H7 (cell line): ENCODE data around the gene CABCOCO1. TPM values are rescaled to one million over a fixed set of nuclear protein-coding genes. Genes with fewer than 3 reads are reported as not detected.

ENCODE experiments used
- DNase-seq: peaks from one replicate; pipeline ENCODE4 v3.0.0; 2012
- H3K27me3 ChIP-seq: 2 replicates; pipeline ENCODE4 v1.6.0; 2011; ENCODE audit warnings: mild to moderate bottlenecking, low read length; ENCODE audit not compliant: control insufficient read depth, insufficient read depth
- H3K36me3 ChIP-seq: replicated peaks from 2 replicates; pipeline ENCODE4 v1.5.1; 2011; ENCODE audit warnings: low read length; ENCODE audit not compliant: control insufficient read depth, insufficient read depth
- H3K4me3 ChIP-seq: 2 replicates; pipeline ENCODE4 v1.5.1; 2011; ENCODE audit warnings: low read depth, mild to moderate bottlenecking, control low read depth, low read length, moderate library complexity; ENCODE audit not compliant: insufficient read depth
- total RNA-seq: library from RNA; depleted of rRNA; stranded (reverse); fragments of >200 nt; shearing (Covaris generic); gene quantifications from 2 replicates; pipeline ENCODE4 v1.2.3, GENCODE V29; 2014

CABCOCO1 gene
- total RNA-seq, 1 experiment from 2014 or later, result not detected

GRCh38 chr10:61764486-61764885, 101.8 kb downstream of the CABCOCO1 start:
- no peak overlapping the region for H3K4me3 ChIP-seq
- no peaks in the 10 kb centered on the region for H3K36me3 ChIP-seq
- no peak for DNase-seq
- H3K27me3 ChIP-seq, result no peaks in the 10 kb centered on the region

DNA sequence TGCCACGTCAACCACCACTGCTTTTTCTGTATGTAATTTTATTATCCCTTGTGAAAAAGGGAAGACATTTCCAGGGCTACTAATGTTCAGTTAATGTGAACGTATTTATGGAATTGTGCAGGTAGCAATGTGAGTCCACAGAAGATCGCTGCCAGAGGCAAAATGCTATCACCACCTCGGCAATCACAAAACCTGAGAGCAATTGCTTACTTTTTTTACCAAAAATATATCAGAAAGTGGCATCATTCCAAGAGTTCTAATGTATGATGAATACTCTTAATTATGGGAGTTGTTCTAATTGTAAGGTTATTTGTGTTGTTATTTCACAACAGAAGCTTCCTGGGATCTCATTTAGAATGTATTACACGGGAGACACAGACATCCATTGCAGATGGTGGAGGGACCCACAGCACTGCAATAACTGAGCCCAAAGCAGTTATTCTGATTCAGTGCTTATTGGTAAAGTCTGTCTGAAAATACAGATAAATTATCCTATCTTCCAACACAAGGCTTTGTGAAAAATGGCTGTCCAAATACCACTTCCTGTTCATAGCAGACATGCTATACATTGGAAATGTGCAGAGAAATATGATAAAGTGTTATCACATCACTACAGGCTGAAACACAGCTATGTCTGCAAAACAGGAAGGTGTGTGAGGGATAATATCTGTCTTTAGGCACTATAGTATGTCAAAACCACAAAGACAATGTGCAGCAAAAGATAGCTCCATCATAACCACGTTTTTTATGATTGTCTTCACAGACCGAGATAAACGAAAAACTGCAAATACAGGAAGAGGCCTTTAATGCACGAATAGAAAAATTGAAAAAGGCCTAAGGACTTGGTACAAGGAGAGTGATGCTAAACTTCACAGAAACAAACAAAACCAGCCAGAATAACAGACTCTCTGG, 102.7 kb downstream of the CABCOCO1 start:
- no peak overlapping the region for H3K4me3 ChIP-seq
- no peaks in the 10 kb centered on the region for H3K36me3 ChIP-seq
- no peak for DNase-seq
- no peaks in the 10 kb centered on the region for H3K27me3 ChIP-seq

GRCh38 chr10:61766927-61767326, 104.2 kb downstream of the CABCOCO1 start:
- H3K36me3 ChIP-seq, result no peaks in the 10 kb centered on the region
- H3K4me3 ChIP-seq, result no peak overlapping the region
- DNase-seq, result no peak
- H3K27me3 ChIP-seq, result no peaks in the 10 kb centered on the region

- no peak overlapping the region for H3K4me3 ChIP-seq
- H3K36me3 ChIP-seq, result no peaks in the 10 kb centered on the region
- H3K27me3 ChIP-seq, result no peaks in the 10 kb centered on the region
- DNase-seq, result no peak
Measured at GRCh38 chr10:61774031-61774430, 111.3 kb downstream of the CABCOCO1 start.

DNA sequence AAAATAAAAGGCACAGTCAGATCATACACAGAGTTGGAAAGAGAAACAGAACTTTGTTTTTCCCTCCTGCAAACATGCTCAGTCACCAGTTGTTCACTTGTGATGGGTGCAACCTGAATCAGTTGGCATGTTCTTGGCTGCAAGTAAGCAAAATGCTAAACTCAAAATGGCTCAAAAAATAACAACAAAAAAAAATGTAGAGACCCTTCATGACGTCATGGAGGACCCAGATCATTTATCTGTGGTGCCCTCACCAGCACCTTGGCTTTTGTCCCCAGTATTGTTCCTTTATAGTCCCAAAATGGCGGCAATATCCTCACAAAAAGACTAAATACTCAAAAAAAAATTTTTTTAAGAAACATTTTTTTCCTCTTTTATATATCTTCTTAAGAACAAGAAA, 112.4 kb downstream of the CABCOCO1 start:
- DNase-seq, result no peak
- Histone ChIP-seq H3K4me3 (no peak overlapping the region), H3K27me3 (no peaks in the 10 kb centered on the region), H3K36me3 (no peaks in the 10 kb centered on the region)

DNA sequence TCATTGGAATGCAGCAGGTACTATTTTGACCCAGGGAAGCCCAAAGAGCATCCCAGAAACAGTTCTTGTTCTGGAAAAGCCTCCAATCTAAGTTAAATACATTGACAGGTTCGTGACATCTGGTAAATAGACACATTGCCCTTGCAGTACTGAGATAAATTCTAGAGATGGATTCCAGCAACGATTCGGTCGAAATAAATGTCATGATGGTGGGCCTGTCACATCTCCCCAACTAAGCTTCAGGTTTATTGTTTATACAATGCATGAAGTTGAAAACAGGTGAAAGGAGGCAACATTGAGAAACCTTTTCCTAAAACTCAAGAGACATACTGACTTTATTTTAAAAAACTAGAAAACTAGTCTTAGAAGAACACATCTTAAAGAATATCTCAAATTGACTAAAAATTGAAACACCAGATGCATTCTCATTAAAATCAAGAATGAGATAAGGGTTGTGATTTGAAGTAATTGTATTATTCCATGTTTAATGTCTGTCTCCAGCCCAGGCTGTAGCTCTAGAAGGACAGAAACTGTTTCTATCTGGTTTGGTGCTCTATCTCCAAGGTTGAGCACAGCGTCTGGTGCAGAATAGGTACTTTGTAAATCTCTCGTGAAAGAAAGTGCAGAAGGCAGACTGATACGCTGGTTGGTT, 114.0 kb downstream of the CABCOCO1 start:
- no peak for DNase-seq
- Histone ChIP-seq H3K27me3 (no peaks in the 10 kb centered on the region), H3K36me3 (no peaks in the 10 kb centered on the region), H3K4me3 (no peak overlapping the region)

DNA sequence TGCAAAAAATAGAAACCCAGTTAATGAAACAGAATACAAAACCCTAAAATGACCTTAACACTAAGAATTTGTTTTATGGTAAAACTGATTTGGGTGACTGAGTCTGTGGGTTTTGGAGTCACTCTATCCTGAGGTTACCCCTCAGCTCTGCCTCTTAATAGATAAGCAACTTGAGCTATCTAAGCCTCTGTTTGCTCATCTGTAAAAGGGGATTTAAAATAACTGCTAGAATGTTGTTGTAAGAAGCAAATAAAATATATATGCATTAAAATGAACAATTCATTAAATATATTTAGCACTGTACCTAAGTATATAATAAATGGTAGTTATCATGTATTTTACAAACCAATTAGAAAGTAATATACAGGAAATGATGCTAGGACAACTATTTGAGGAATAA, 115.4 kb downstream of the CABCOCO1 start:
- Histone ChIP-seq H3K4me3 (no peak overlapping the region), H3K27me3 (no peaks in the 10 kb centered on the region), H3K36me3 (no peaks in the 10 kb centered on the region)
- no peak for DNase-seq

GRCh38 chr10:61779276-61779675, 116.5 kb downstream of the CABCOCO1 start:
- Histone ChIP-seq H3K27me3 (no peaks in the 10 kb centered on the region), H3K4me3 (no peak overlapping the region), H3K36me3 (no peaks in the 10 kb centered on the region)
- DNase-seq, result peak; percentile 7

- H3K27me3 ChIP-seq, result no peaks in the 10 kb centered on the region
- H3K36me3 ChIP-seq, result no peaks in the 10 kb centered on the region
- no peak for DNase-seq
- H3K4me3 ChIP-seq, result no peak overlapping the region
Measured at GRCh38 chr10:61779950-61780659, 117.4 kb downstream of the CABCOCO1 start.

- no peak overlapping the region for H3K4me3 ChIP-seq
- DNase-seq, result no peak
- H3K27me3 ChIP-seq, result no peaks in the 10 kb centered on the region
- H3K36me3 ChIP-seq, result no peaks in the 10 kb centered on the region
Measured at GRCh38 chr10:61780732-61781131, 118.0 kb downstream of the CABCOCO1 start.

- Histone ChIP-seq H3K36me3 (no peaks in the 10 kb centered on the region), H3K4me3 (no peak overlapping the region), H3K27me3 (no peaks in the 10 kb centered on the region)
- no peak for DNase-seq
Measured at GRCh38 chr10:61781969-61782403, 119.3 kb downstream of the CABCOCO1 start.

DNA sequence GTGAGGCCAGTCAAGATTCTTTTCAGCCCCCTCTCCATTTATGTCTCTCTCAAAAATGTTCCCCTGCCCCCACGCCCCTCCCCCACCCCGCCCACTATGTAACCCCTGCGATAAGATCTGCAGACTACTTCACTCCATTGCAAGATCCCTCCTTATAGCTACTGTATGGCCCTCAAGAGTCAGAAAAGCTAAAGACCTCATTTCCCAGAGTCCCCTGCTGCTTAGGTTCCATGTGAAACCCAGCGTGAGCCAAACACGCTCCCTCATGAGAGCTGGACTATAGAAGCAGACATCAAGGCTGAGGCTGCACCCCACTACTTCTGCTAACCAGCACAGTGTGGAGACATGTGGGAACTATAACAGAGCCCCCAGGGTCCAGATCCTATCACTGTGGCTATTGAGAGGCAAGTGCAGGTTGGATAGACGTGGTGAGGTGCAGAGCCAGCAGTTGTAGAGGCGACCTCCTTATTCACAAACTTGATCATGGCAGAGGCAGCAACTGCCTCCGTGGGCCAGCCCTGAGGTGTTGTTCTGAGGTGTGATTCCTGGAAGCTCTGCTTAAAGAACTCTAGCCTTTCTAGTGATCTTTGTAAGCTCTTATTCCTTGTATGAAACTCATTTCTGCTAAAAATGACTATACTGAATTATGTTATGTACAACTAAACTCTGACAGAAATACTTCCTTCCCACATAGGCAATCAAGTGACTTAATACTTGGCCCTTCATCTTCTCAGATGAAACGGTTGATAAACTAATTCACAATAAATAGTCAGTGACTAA, 121.8 kb downstream of the CABCOCO1 start:
- no peaks in the 10 kb centered on the region for H3K36me3 ChIP-seq
- H3K4me3 ChIP-seq, result no peak overlapping the region
- H3K27me3 ChIP-seq, result no peaks in the 10 kb centered on the region
- DNase-seq, result no peak

GRCh38 chr10:61785473-61786105, 122.9 kb downstream of the CABCOCO1 start:
- H3K36me3 ChIP-seq, result no peaks in the 10 kb centered on the region
- no peak overlapping the region for H3K4me3 ChIP-seq
- no peaks in the 10 kb centered on the region for H3K27me3 ChIP-seq
- DNase-seq, result no peak

DNA sequence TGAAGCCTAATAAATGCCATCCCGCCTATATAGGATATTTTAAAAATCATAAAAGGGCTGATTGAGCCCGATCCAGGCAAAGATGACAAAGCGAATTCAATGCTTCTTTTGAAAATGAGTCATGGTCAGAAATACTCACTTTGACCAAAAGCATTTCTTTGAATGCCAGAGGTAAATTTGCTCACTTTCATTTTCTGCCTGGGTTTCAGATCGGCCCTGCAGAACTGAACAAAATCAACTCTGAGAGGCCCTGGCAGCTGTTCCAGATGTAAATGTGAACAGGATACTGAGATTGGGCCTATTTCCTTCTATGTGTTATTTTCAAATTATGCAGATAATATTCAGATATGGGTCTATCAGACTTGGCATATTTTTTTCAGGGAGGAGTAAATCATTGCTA, 124.0 kb downstream of the CABCOCO1 start:
- Histone ChIP-seq H3K27me3 (no peaks in the 10 kb centered on the region), H3K4me3 (no peak overlapping the region), H3K36me3 (no peaks in the 10 kb centered on the region)
- no peak for DNase-seq
